Endodermal cell (in vitro differentiated cells): ENCODE measurements around the gene GALNT6. TPM values are rescaled to one million over a fixed set of nuclear protein-coding genes. Genes with fewer than 3 reads are reported as not detected.

Experiments
- DNase-seq: peaks from one replicate; pipeline ENCODE4 v3.0.0-alpha.2; 2017
- H3K27ac ChIP-seq: 2 replicates; pipeline ENCODE4 v1.5.1; 2013; ENCODE audit warnings: mild to moderate bottlenecking, low read depth, low read length, moderate library complexity
- H3K27me3 ChIP-seq: 2 replicates; pipeline ENCODE4 v1.6.1; 2013; ENCODE audit warnings: mild to moderate bottlenecking, low read length, moderate library complexity; ENCODE audit not compliant: insufficient read depth, control insufficient read depth, poor library complexity, severe bottlenecking
- H3K36me3 ChIP-seq: 2 replicates; pipeline ENCODE4 v1.7.0; 2013; ENCODE audit warnings: mild to moderate bottlenecking, low read length, moderate library complexity; ENCODE audit not compliant: control insufficient read depth, insufficient read depth
- H3K4me1 ChIP-seq: one replicate; pipeline ENCODE4 v1.7.0; 2013; ENCODE audit warnings: low read length; ENCODE audit not compliant: control insufficient read depth, insufficient read depth
- H3K4me3 ChIP-seq: 2 replicates; pipeline ENCODE4 v1.5.1; 2013; ENCODE audit warnings: mild to moderate bottlenecking, low read length, moderate library complexity
- H3K9ac ChIP-seq: 2 replicates; pipeline ENCODE4 v1.6.1; 2013; ENCODE audit warnings: mild to moderate bottlenecking, low read length, moderate library complexity; ENCODE audit not compliant: poor library complexity, severe bottlenecking; ENCODE audit errors: extremely low read depth
- H3K9me3 ChIP-seq: 2 replicates; pipeline ENCODE4 v1.6.1; 2013; ENCODE audit warnings: mild to moderate bottlenecking, low read length, moderate library complexity; ENCODE audit not compliant: control insufficient read depth
- H3K27ac Mint-ChIP-seq: 2 replicates; pipeline ENCODE4 v1.8.0; 2020; ENCODE audit warnings: mixed read lengths
- H3K27me3 Mint-ChIP-seq: 2 replicates; pipeline ENCODE4 v1.8.0; 2021; ENCODE audit warnings: mild to moderate bottlenecking, mixed read lengths; ENCODE audit not compliant: insufficient read depth
- H3K36me3 Mint-ChIP-seq: 2 replicates; pipeline ENCODE4 v1.8.0; 2020; ENCODE audit warnings: low read depth, mixed read lengths
- H3K4me1 Mint-ChIP-seq: 2 replicates; pipeline ENCODE4 v1.8.0; 2020; ENCODE audit warnings: mixed read lengths
- H3K4me3 Mint-ChIP-seq: 2 replicates; pipeline ENCODE4 v1.8.0; 2020; ENCODE audit warnings: mild to moderate bottlenecking, moderate library complexity, mixed read lengths
- H3K9me3 Mint-ChIP-seq: 2 replicates; pipeline ENCODE4 v1.8.0; 2020; ENCODE audit warnings: mild to moderate bottlenecking, mixed read lengths
- WGBS, 2 experiments: methylation state at CpG; one replicate each; pipeline versions ENCODE4 v1.1.5 to v1.1.7; 2013; ENCODE audit warnings: missing lambda C conversion rate in 2 of 2, mixed read lengths in 1 of 2; ENCODE audit not compliant: insufficient coverage in 1 of 2, insufficient read length in 1 of 2; 5-methylcytosine and 5-hydroxymethylcytosine counted together
- total RNA-seq, 2 donors: library from RNA; stranded (reverse); fragmentation: NEBNext Ultra II Directional in 1 of 2; extraction: Animal tissue kit (Norgen Biotek cat#: 25700) in 1 of 2; gene quantifications; 2 replicates in 1 of 2; 3 replicates in 1 of 2; pipeline ENCODE4 v1.2.1, GENCODE V29; 2021
- TF ChIP-seq, protein P1 (sequence below): fragments of 200-600 bp; sonication (generic); conservative IDR thresholded peaks from 2 replicates; pipeline ENCODE4 v1.5.0; 2021; ENCODE audit warnings: antibody characterized with exemption, mild to moderate bottlenecking

Gene GALNT6
- total RNA-seq, 2 donors from 2014 or later = 13.9 to 19.1 TPM

DNA sequence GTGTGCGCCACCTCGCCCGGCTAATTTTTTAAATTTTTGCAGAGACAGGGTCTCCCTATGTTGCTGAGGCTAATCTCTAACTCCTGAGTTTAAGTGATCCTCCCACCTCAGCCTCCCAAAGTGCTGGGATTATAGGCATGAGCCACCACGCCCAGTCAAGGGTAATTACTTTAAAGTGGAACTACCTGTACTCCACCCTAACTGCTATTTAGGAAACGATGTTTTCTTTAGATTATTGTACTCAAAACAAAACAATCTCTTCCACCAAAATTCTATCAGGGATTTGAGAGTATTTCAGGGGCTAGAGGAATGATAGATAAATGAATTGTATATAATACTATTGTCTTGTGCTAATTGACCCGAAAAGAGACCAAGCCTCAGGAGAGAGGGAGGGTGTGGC lies 57.7 kb downstream of the GALNT6 start:
- Mint-ChIP-seq H3K36me3 (no peaks in the 10 kb centered on the region), H3K4me1 (peaks cover 10% of the 10 kb centered on the region), H3K27ac (no peak overlapping the region), H3K27me3 (no peaks in the 10 kb centered on the region), H3K4me3 (no peak overlapping the region), H3K9me3 (no peaks in the 10 kb centered on the region)
- no peak overlapping the region for H3K27ac ChIP-seq
- H3K27me3 ChIP-seq = no peaks in the 10 kb centered on the region
- TF ChIP-seq, protein P1, sequence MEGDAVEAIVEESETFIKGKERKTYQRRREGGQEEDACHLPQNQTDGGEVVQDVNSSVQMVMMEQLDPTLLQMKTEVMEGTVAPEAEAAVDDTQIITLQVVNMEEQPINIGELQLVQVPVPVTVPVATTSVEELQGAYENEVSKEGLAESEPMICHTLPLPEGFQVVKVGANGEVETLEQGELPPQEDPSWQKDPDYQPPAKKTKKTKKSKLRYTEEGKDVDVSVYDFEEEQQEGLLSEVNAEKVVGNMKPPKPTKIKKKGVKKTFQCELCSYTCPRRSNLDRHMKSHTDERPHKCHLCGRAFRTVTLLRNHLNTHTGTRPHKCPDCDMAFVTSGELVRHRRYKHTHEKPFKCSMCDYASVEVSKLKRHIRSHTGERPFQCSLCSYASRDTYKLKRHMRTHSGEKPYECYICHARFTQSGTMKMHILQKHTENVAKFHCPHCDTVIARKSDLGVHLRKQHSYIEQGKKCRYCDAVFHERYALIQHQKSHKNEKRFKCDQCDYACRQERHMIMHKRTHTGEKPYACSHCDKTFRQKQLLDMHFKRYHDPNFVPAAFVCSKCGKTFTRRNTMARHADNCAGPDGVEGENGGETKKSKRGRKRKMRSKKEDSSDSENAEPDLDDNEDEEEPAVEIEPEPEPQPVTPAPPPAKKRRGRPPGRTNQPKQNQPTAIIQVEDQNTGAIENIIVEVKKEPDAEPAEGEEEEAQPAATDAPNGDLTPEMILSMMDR = no peak
- 74 to 80% methylated on average over 5 of the region's 6 CpGs for WGBS, 2 experiments
- H3K4me3 ChIP-seq = no peak overlapping the region
- H3K9ac ChIP-seq = no peak overlapping the region
- DNase-seq = no peak
- H3K9me3 ChIP-seq = no peaks in the 10 kb centered on the region
- H3K4me1 ChIP-seq = no peaks in the 10 kb centered on the region
- H3K36me3 ChIP-seq = no peaks in the 10 kb centered on the region

DNA sequence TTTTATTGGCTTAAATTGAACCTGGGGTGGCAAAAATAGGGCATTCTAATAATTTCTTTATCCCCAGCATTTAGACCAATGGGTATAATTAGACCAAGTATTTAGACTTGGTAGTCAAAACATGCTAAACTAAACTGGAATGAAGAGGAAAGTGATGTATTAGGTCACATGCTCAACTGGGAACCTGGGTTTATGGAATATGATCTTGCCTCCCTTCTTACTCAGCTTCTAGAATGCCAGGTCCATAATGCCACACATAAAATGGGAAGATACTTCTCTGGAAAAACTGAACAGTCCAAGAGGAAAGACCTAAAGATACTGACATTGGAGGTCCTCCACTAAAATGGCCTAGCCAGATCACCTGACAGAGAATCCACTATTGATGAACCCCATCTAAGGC lies 61.0 kb downstream of the GALNT6 start:
- H3K9ac ChIP-seq = no peak overlapping the region
- Mint-ChIP-seq H3K4me3 (no peak overlapping the region), H3K9me3 (no peaks in the 10 kb centered on the region), H3K36me3 (no peaks in the 10 kb centered on the region), H3K27me3 (no peaks in the 10 kb centered on the region), H3K27ac (no peak overlapping the region), H3K4me1 (peaks cover 12% of the 10 kb centered on the region)
- H3K36me3 ChIP-seq = no peaks in the 10 kb centered on the region
- H3K4me1 ChIP-seq = no peaks in the 10 kb centered on the region
- no peaks in the 10 kb centered on the region for H3K27me3 ChIP-seq
- no peak for DNase-seq
- no peaks in the 10 kb centered on the region for H3K9me3 ChIP-seq
- H3K4me3 ChIP-seq = no peak overlapping the region
- no peak overlapping the region for H3K27ac ChIP-seq
- TF ChIP-seq, protein P1 = no peak

DNA sequence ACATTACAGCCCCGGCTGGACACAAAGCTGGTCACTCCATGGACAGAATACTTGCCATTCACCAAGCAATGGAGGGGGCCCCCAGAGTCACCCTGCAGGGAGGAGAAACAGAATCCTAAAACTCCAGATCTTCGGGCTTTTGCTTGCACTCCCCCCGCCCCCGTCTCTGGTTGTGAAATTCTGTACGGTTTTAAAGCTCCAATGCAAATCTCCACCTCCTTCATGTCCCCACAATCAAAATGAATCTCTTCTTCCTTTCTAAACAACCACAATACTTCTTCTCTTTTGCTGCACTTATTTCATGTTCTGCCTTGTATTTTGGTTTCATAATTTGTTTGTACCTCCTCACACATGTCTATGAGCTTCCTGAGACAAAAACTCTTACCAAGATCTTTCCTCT lies 61.5 kb downstream of the GALNT6 start:
- H3K4me3 ChIP-seq = no peak overlapping the region
- Mint-ChIP-seq H3K4me3 (no peak overlapping the region), H3K27me3 (no peaks in the 10 kb centered on the region), H3K27ac (no peak overlapping the region), H3K4me1 (peaks cover 12% of the 10 kb centered on the region), H3K9me3 (no peaks in the 10 kb centered on the region), H3K36me3 (no peaks in the 10 kb centered on the region)
- H3K9me3 ChIP-seq = no peaks in the 10 kb centered on the region
- no peaks in the 10 kb centered on the region for H3K4me1 ChIP-seq
- WGBS, 2 experiments = 93 to 96% methylated on average over 5 of the region's 5 CpGs
- TF ChIP-seq, protein P1 = no peak
- no peaks in the 10 kb centered on the region for H3K27me3 ChIP-seq
- no peak overlapping the region for H3K27ac ChIP-seq
- DNase-seq = no peak
- no peaks in the 10 kb centered on the region for H3K36me3 ChIP-seq
- no peak overlapping the region for H3K9ac ChIP-seq
